OCI-LY7 (cell line): ENCODE results near the gene TMED1.

ENCODE experiments used
- CTCF ChIP-seq: fragments of 200-600 bp; sonication (generic); conservative IDR thresholded peaks from 2 replicates; pipeline ENCODE4 v1.5.1; 2014; ENCODE audit warnings: mild to moderate bottlenecking, antibody characterized with exemption, low read length, moderate library complexity, mixed read lengths
- EZH2phosphoT487 ChIP-seq: fragments of 200-600 bp; sonication (generic); IDR thresholded peaks from 2 replicates; pipeline ENCODE4 v1.6.1; 2018; ENCODE audit warnings: low read depth, borderline replicate concordance, mild to moderate bottlenecking, mixed run types, antibody characterized with exemption, low read length, moderate library complexity, mixed read lengths

- TF ChIP-seq CTCF (peak; percentile 76), EZH2phosphoT487 (no peak)
These were observed 20.0 kb upstream of the TMED1 start for GRCh38 chr19:10855879-10856522.
